Naive B cell (primary cell): ENCODE data around the gene ATXN7L3B. TPM values are rescaled to one million over a fixed set of nuclear protein-coding genes. Genes with fewer than 3 reads are reported as not detected.

Experiments
- ATAC-seq, 2 donors: fragments of 150-1000 bp; cut with Tn5 transposase; 2 replicates each; pipeline ENCODE4 v1.10.0; 2021; ENCODE audit warnings: low read depth in 2 of 2, mild to moderate bottlenecking in 2 of 2, moderate library complexity in 2 of 2
- DNase-seq: peaks from one replicate; pipeline ENCODE4 v3.0.0; 2022
- H3K27ac Mint-ChIP-seq, 6 donors: one replicate each; pipeline ENCODE4 v1.8.0; 2020 to 2022; ENCODE audit warnings: mild to moderate bottlenecking in 6 of 6, mixed read lengths in 6 of 6, moderate library complexity in 5 of 6, inconsistent platforms in 2 of 6
- H3K27me3 Mint-ChIP-seq, 3 donors: one replicate each; pipeline ENCODE4 v1.8.0; 2021 to 2022; ENCODE audit warnings: mixed read lengths in 3 of 3, mild to moderate bottlenecking in 1 of 3
- H3K36me3 Mint-ChIP-seq, 2 donors: one replicate each; pipeline ENCODE4 v1.8.0; 2020 to 2022; ENCODE audit warnings: mixed read lengths in 2 of 2, inconsistent platforms in 1 of 2, mild to moderate bottlenecking in 1 of 2
- H3K4me1 Mint-ChIP-seq, 3 donors: one replicate each; pipeline ENCODE4 v1.8.0; 2020 to 2022; ENCODE audit warnings: mixed read lengths in 3 of 3, inconsistent platforms in 1 of 3, mild to moderate bottlenecking in 1 of 3, moderate library complexity in 1 of 3
- H3K4me3 Mint-ChIP-seq, 8 donors: one replicate each; pipeline ENCODE4 v1.8.0; 2020 to 2022; ENCODE audit warnings: mild to moderate bottlenecking in 8 of 8, mixed read lengths in 8 of 8, moderate library complexity in 8 of 8, inconsistent platforms in 2 of 8
- H3K9me3 Mint-ChIP-seq, 7 donors: one replicate each; pipeline ENCODE4 v1.8.0; 2020 to 2022; ENCODE audit warnings: mixed read lengths in 7 of 7, mild to moderate bottlenecking in 5 of 7, inconsistent platforms in 2 of 7, moderate library complexity in 1 of 7
- polyA plus RNA-seq, 6 donors: library from polyadenylated mRNA; unstranded; fragments of 300-500 nt; fragmentation: Illumina TruSeq; gene quantifications; one replicate each; pipeline ENCODE4 v1.2.3, GENCODE V29; 2021; ENCODE audit warnings: low read depth in 6 of 6

The ATXN7L3B gene
- polyA plus RNA-seq, 6 donors from 2014 or later: 26.1 to 38.2 (median 34.6) TPM

DNA sequence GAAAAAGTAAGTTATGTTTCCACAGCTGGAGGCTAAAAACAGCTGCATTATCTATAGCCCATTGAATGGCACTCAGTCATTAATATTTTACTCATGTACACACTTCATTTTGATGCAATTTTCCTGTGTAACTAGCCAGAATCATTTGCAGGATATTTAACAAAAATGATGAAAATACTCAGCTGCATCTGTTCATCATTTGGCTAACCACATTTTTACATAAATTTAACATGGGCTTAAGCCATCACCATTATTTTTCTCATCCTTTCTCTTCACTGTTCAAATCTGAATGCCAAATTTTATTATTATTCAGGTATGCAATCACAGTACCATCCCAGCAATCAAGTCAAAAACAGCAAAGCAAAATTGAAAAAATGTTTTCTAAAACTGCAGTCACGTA, 41.8 kb downstream of the ATXN7L3B start:
- no peak for ATAC-seq

DNA sequence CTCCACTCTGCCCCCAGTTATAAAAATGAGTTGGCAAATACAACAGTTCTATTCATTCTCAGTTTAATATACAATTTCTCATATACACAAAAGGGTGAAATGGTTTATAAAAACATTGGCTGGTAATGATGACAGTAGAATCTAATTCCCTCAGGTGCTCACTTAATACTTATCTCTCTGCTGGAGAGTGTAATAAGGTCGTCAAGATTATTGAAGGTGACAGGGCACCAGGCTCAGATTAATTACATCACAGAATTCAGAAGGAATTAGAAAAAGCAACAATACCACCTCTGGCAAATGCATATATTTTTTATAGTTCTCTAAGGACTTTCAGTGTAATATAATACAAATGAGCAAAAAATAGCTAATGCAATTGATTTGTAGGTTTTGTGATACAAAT, 42.3 kb downstream of the ATXN7L3B start:
- Mint-ChIP-seq H3K4me1 (no peaks in the 10 kb centered on the region), H3K27me3 (peaks cover 4 to 8% (median 5%) of the 10 kb centered on the region in 3 donors), H3K36me3 (no peaks in the 10 kb centered on the region), H3K27ac (peak overlapping the region in 1 of 6 donors; percentile 0), H3K9me3 (peaks cover 0 to 2% (median 0%) of the 10 kb centered on the region in 7 donors), H3K4me3 (no peak overlapping the region)
- ATAC-seq: no peak
- DNase-seq: no peak

More for the DNA sequence above, 41.8 kb downstream of the ATXN7L3B start:
- Mint-ChIP-seq H3K4me1 (no peaks in the 10 kb centered on the region), H3K9me3 (peaks cover 0 to 2% (median 0%) of the 10 kb centered on the region in 7 donors), H3K27me3 (peaks cover 0 to 8% (median 3%) of the 10 kb centered on the region in 3 donors), H3K27ac (no peak overlapping the region), H3K36me3 (no peaks in the 10 kb centered on the region), H3K4me3 (no peak overlapping the region)
- no peak for DNase-seq

DNA sequence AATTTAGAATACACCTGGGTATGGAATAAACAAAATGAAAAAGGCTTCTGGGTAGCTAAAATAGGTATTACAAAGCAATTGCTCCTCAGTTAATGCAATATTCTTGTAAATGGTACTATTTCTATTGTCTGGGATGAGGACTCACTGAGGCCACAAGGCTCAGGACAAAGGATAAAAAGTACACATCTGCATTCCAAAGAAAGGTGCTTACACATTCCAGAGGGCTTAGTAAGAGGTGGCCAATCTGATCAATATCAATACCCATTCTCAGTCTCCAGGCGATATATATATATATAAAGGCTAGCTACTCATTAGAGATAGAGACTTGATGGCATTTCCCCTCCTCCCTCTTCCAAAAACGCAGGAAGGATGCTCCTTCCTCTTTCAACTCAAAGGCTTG, 43.8 kb downstream of the ATXN7L3B start:
- Mint-ChIP-seq H3K4me1 (no peaks in the 10 kb centered on the region), H3K36me3 (no peaks in the 10 kb centered on the region), H3K9me3 (no peaks in the 10 kb centered on the region), H3K4me3 (no peak overlapping the region), H3K27me3 (peaks cover 6 to 12% (median 8%) of the 10 kb centered on the region in 3 donors), H3K27ac (no peak overlapping the region)
- no peak for DNase-seq
- no peak for ATAC-seq

DNA sequence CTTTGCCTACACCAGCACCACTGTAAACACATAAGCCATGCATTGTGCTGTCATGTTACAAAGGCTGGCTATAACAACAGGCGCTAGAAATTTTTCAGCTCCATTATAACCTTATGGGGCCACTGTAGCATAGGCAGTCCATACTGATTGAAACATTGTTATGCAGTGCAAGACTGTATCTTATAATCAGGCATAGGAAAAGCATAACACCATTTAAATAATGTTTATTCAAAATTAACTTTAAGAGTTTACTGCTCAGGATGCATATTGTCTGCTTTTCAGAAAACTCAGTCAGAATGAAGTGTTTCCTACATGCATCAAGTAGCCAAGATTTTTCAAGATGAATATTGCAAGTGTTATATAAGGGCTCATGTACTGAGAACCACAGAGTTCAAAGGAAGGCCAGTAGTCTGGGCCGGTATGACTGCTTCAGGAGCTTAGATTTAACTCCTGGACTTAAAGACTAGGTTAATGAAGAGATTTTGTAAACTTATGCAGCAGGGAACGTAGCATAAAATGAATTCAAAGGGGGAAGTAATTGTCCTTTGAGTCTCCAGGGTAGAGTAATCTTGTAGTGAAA, 46.9 kb downstream of the ATXN7L3B start:
- no peak for DNase-seq
- H3K36me3 Mint-ChIP-seq: no peaks in the 10 kb centered on the region
- H3K9me3 Mint-ChIP-seq: no peaks in the 10 kb centered on the region
- no peak for ATAC-seq
- H3K4me3 Mint-ChIP-seq: no peak overlapping the region
- H3K4me1 Mint-ChIP-seq: no peaks in the 10 kb centered on the region
- H3K27ac Mint-ChIP-seq: no peak overlapping the region
- peaks cover 6 to 8% (median 6%) of the 10 kb centered on the region in 3 donors for H3K27me3 Mint-ChIP-seq

DNA sequence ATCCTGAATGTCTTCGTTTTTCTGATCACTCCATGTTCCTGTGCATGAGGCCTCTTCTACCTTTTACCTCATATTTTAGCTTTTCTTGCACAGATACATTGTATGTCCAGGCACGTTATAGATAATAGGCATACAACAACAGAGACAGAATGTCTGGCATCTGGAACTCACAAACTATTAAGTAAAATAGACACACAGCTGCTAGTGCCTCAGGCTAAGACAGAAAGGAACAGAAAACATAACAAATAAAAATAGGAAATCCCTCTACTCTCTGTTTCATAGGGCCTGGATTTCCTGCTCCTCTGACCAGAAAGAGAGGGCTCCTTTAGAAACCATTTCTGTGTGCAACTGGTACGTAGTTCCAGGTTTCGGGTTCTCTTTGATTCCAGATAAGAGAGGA, 48.6 kb downstream of the ATXN7L3B start:
- DNase-seq (no peak), ATAC-seq (no peak)
- H3K4me3 Mint-ChIP-seq: no peak overlapping the region
- H3K36me3 Mint-ChIP-seq: no peaks in the 10 kb centered on the region
- no peak overlapping the region for H3K27ac Mint-ChIP-seq
- peaks cover 0 to 8% (median 6%) of the 10 kb centered on the region in 3 donors for H3K27me3 Mint-ChIP-seq
- H3K9me3 Mint-ChIP-seq: no peaks in the 10 kb centered on the region
- H3K4me1 Mint-ChIP-seq: no peaks in the 10 kb centered on the region
